Measurements from ENCODE around the gene SLC38A9.

SLC38A9 gene

GRCh38 chr5:55577353-55578060, 134.6 kb downstream of the SLC38A9 start:
- no peak for DNase-seq

GRCh38 chr5:55576661-55577060, 135.5 kb downstream of the SLC38A9 start:
- DNase-seq, result no peak

All from stimulated activated CD4-positive, alpha-beta T cell treated with anti-CD3 and anti-CD28 coated beads, Interleukin-4, amount 100 ng/mL, for 1 hour (primary cell).